IMR-90 (cell line): Measurements from ENCODE around the gene EID2B. TPM values are rescaled to one million over a fixed set of nuclear protein-coding genes. Genes with fewer than 3 reads are reported as not detected.

Experiments
- ATAC-seq: fragments of 200-7000 bp; cut with Tn5 transposase; 2 replicates; pipeline ENCODE4 v1.9.1; 2020; ENCODE audit warnings: low read depth, mild to moderate bottlenecking, moderate library complexity
- BruUV-seq: library from RNA; stranded (reverse); fragments of 400-500 nt; replicated peaks from 2 replicates; lab custom pipeline; 2021; lab: Mats Ljungman, UMichigan
- CTCF ChIA-PET: fragments of 300-600 bp; formaldehyde crosslinking; extraction: SDS; loops from one replicate; lab custom pipeline; 2021; ENCODE audit warnings: antibody characterized with exemption; lab: Yijun Ruan, JAX
- POLR2A ChIA-PET: fragments of 300-600 bp; sonication (Branson Sonifier 250); formaldehyde crosslinking; loops from one replicate; lab custom pipeline; 2022; ENCODE audit warnings: antibody characterized with exemption; ENCODE audit not compliant: unreplicated experiment; lab: Charles Lee
- DNase-seq: peaks from one replicate; pipeline ENCODE4 v3.0.0; 2013
- H2AFZ ChIP-seq: replicated peaks from 2 replicates; pipeline ENCODE3; 2013; ENCODE audit warnings: low read length, mild to moderate bottlenecking; ENCODE audit not compliant: poor library complexity
- H2AK5ac ChIP-seq: 2 replicates; pipeline ENCODE4 v1.6.1; 2013; ENCODE audit warnings: low read depth, low read length, inconsistent platforms
- H2AK9ac ChIP-seq: replicated peaks from 2 replicates; pipeline ENCODE3; 2013; ENCODE audit warnings: mild to moderate bottlenecking, low read depth, low read length, moderate library complexity; ENCODE audit not compliant: poor library complexity
- H2BK120ac ChIP-seq: 2 replicates; pipeline ENCODE4 v1.6.1; 2013; ENCODE audit warnings: low read depth, low read length, inconsistent platforms
- H2BK15ac ChIP-seq: 3 replicates; pipeline ENCODE4 v1.6.1; 2013; ENCODE audit warnings: low read depth, low read length, inconsistent platforms
- H2BK20ac ChIP-seq: 2 replicates; pipeline ENCODE4 v1.6.1; 2013; ENCODE audit warnings: low read depth, mild to moderate bottlenecking, inconsistent platforms, low read length, moderate library complexity
- H2BK5ac ChIP-seq: 2 replicates; pipeline ENCODE4 v1.6.1; 2013; ENCODE audit warnings: mild to moderate bottlenecking, low read depth, low read length, inconsistent platforms; ENCODE audit not compliant: poor library complexity, severe bottlenecking
- H3K14ac ChIP-seq: replicated peaks from 2 replicates; pipeline ENCODE4 v1.6.1; 2013; ENCODE audit warnings: low read depth, low read length, inconsistent platforms
- H3K18ac ChIP-seq: 2 replicates; pipeline ENCODE4 v1.6.1; 2013; ENCODE audit warnings: low read depth, low read length, control low read depth
- H3K23ac ChIP-seq: 2 replicates; pipeline ENCODE4 v1.6.1; 2013; ENCODE audit warnings: low read depth, low read length, inconsistent platforms
- H3K27ac ChIP-seq: 2 replicates; pipeline ENCODE4 v1.5.1; 2013; ENCODE audit warnings: mild to moderate bottlenecking, control low read depth, low read length; ENCODE audit not compliant: insufficient read depth
- H3K27me3 ChIP-seq: 2 replicates; pipeline ENCODE4 v1.6.1; 2013; ENCODE audit warnings: low read length; ENCODE audit not compliant: control insufficient read depth, insufficient read depth
- H3K36me3 ChIP-seq: 2 replicates; pipeline ENCODE4 v1.6.1; 2013; ENCODE audit warnings: low read length, mixed read lengths; ENCODE audit not compliant: control insufficient read depth, insufficient read depth
- H3K4ac ChIP-seq: 2 replicates; pipeline ENCODE4 v1.6.1; 2013; ENCODE audit warnings: low read depth, low read length, inconsistent platforms
- H3K4me1 ChIP-seq: 2 replicates; pipeline ENCODE4 v1.6.1; 2013; ENCODE audit warnings: low read length, mixed read lengths; ENCODE audit not compliant: control insufficient read depth, insufficient read depth
- H3K4me2 ChIP-seq: 2 replicates; pipeline ENCODE4 v1.6.1; 2013; ENCODE audit warnings: low read depth, mild to moderate bottlenecking, control low read depth, low read length, moderate library complexity
- H3K4me3 ChIP-seq: 2 replicates; pipeline ENCODE4 v1.5.1; 2013; ENCODE audit warnings: low read depth, mild to moderate bottlenecking, control low read depth, low read length, moderate library complexity; ENCODE audit not compliant: insufficient read depth
- H3K56ac ChIP-seq: 2 replicates; pipeline ENCODE4 v1.6.1; 2013; ENCODE audit warnings: low read length, inconsistent platforms; ENCODE audit not compliant: insufficient read depth; ENCODE audit errors: extremely low read depth
- H3K79me1 ChIP-seq, 2 experiments: 2 replicates each; pipeline ENCODE4 v1.6.1; 2013; ENCODE audit warnings: low read length in 2 of 2, inconsistent platforms in 1 of 2, low read depth in 1 of 2
- H3K9ac ChIP-seq: 2 replicates; pipeline ENCODE4 v1.6.1; 2013; ENCODE audit warnings: low read depth, low read length, control low read depth
- H3K9me1 ChIP-seq: 2 replicates; pipeline ENCODE4 v1.6.1; 2013; ENCODE audit warnings: low read length, inconsistent platforms; ENCODE audit not compliant: insufficient read depth
- H3K9me3 ChIP-seq: 2 replicates; pipeline ENCODE4 v1.6.1; 2013; ENCODE audit warnings: low read length; ENCODE audit not compliant: control insufficient read depth, insufficient read depth
- H4K20me1 ChIP-seq: 2 replicates; pipeline ENCODE4 v1.6.1; 2013; ENCODE audit warnings: low read length, inconsistent platforms; ENCODE audit not compliant: insufficient read depth
- H4K5ac ChIP-seq: 2 replicates; pipeline ENCODE4 v1.6.1; 2013; ENCODE audit warnings: mild to moderate bottlenecking, low read depth, low read length, control low read depth
- H4K8ac ChIP-seq, 2 experiments: 2 replicates each; pipeline ENCODE4 v1.6.1; 2013; ENCODE audit warnings: low read depth in 2 of 2, low read length in 2 of 2, control low read depth in 1 of 2, inconsistent platforms in 1 of 2
- H4K91ac ChIP-seq: 2 replicates; pipeline ENCODE4 v1.6.1; 2013; ENCODE audit warnings: low read depth, low read length, inconsistent platforms; ENCODE audit not compliant: insufficient read depth
- CHD1 ChIP-seq: IDR thresholded peaks from 2 replicates; pipeline ENCODE4 v1.6.1; 2012; ENCODE audit warnings: low read depth, low read length, improper control_type of control experiment
- MAZ ChIP-seq: IDR thresholded peaks from 2 replicates; pipeline ENCODE4 v1.6.1; 2012; ENCODE audit warnings: low read depth, mild to moderate bottlenecking, low read length, improper control_type of control experiment, moderate library complexity, borderline replicate concordance
- POLR2A ChIP-seq: IDR thresholded peaks from 2 replicates; pipeline ENCODE4 v1.6.1; 2012; ENCODE audit warnings: mild to moderate bottlenecking, low read depth, low read length
- SMC3 ChIP-seq: fragments of 150-350 bp; IDR thresholded peaks from 2 replicates; pipeline ENCODE4 v1.6.1; 2016; ENCODE audit warnings: low read depth, mild to moderate bottlenecking, antibody characterized with exemption, low read length, moderate library complexity
- WGBS, 2 experiments: methylation state at CpG; one replicate each; pipeline versions ENCODE4 v1.1.5 to v1.1.7; 2013; ENCODE audit warnings: missing lambda C conversion rate in 2 of 2; ENCODE audit not compliant: insufficient read length in 1 of 2; ENCODE audit errors: extremely low coverage in 2 of 2; 5-methylcytosine and 5-hydroxymethylcytosine counted together
- dilution Hi-C: fragments of 300-500 bp; cut with HindIII; formaldehyde crosslinking; loops from one replicate; pipeline ENCODE4 v1.14.3; 2018; ENCODE audit warnings: low sequenced_read_pairs; ENCODE audit not compliant: unreplicated experiment
- in situ Hi-C: fragments of 300-500 bp; cut with MboI; formaldehyde crosslinking; loops from 3 replicates; pipeline ENCODE4 v1.14.3; 2019; ENCODE audit warnings: low sequenced_read_pairs, inconsistent platforms, mixed read lengths
- intact Hi-C: fragments of 100-400 bp; cut with micrococcal nuclease; formaldehyde crosslinking; loops from 2 replicates; pipeline ENCODE4 v1.10.0; 2022
- polyA plus RNA-seq, 3 experiments: library from polyadenylated mRNA; depleted of rRNA; stranded (reverse); fragments of >200 nt; gene quantifications; 2 replicates each; pipeline ENCODE4 v1.2.3, GENCODE V29; 2012; ENCODE audit warnings: low replicate concordance in 1 of 3
- total RNA-seq: library from RNA; depleted of rRNA; stranded (reverse); fragments of >200 nt; gene quantifications from 2 replicates; pipeline ENCODE4 v1.2.3, GENCODE V29; 2012
- TF ChIP-seq, protein P1 (sequence below): fragments of 150-350 bp; IDR thresholded peaks from 2 replicates; pipeline ENCODE4 v1.6.1; 2016; ENCODE audit warnings: low read depth, mild to moderate bottlenecking, low read length, moderate library complexity, borderline replicate concordance

EID2B gene
- total and polyA plus RNA-seq, 2 of the 4 experiments (the other 2 are of a cell fraction) = 2.5 to 2.7 TPM

DNA sequence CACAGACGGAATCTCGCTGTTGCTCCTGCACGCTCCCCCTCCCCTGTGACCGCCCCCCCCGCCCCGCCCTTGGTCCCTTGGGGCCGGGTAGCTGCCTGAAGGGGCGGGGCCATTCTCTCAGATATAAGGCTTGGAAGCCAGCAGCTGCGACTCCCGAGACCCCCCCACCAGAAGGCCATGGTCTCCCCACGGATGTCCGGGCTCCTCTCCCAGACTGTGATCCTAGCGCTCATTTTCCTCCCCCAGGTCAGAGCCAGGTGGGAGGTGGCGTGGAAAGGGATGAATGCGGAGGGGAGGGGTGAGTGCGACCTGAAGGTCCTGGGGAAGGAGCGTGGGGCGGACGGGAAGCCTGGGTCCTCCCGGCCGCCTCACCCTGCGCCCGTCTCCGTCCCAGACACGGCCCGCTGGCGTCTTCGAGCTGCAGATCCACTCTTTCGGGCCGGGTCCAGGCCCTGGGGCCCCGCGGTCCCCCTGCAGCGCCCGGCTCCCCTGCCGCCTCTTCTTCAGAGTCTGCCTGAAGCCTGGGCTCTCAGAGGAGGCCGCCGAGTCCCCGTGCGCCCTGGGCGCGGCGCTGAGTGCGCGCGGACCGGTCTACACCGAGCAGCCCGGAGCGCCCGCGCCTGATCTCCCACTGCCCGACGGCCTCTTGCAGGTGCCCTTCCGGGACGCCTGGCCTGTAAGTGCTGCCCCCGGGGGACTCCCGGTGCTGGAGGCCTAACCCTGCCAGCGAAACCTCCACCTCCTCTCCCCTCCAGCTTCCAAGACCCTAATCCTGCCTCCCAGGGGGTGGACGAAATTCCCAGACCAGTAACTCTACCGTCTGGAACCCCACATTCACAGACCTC lies 33.6 kb downstream of the EID2B start, which contains the start of gene DLL3:
Gene DLL3, plus strand, starts transcription at position 150 of the 845 bp plus-strand sequence. Its CDS starts 28 bp downstream, at position 178.
- ChIA-PET POLR2A (no interaction called here), CTCF (no interaction called here)
- H3K4me2 ChIP-seq = peak within 1 kb of the TSS; percentile 89
- TF ChIP-seq POLR2A (no peak), MAZ (no peak), CHD1 (no peak), SMC3 (no peak)
- TF ChIP-seq, protein P1, sequence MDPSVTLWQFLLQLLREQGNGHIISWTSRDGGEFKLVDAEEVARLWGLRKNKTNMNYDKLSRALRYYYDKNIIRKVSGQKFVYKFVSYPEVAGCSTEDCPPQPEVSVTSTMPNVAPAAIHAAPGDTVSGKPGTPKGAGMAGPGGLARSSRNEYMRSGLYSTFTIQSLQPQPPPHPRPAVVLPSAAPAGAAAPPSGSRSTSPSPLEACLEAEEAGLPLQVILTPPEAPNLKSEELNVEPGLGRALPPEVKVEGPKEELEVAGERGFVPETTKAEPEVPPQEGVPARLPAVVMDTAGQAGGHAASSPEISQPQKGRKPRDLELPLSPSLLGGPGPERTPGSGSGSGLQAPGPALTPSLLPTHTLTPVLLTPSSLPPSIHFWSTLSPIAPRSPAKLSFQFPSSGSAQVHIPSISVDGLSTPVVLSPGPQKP = no peak
- H3K14ac ChIP-seq = no peak within 1 kb of the TSS
- H4K8ac ChIP-seq = no peak within 1 kb of the TSS; a peak in 1 of 4 replicates
- no peak within 1 kb of the TSS for H4K5ac ChIP-seq
- in situ Hi-C loops = no loop called here
- H3K4ac ChIP-seq = no peak within 1 kb of the TSS
- H3K56ac ChIP-seq = no peak within 1 kb of the TSS
- H3K27me3 ChIP-seq = peaks cover 38% of the 10 kb centered on the region
- intact Hi-C loops = loop anchor here (5.0 kb wide), 2 partner anchors 33 to 173 kb away; partner anchors contain the start of gene EID2B
- H3K18ac ChIP-seq = no peak within 1 kb of the TSS
- no peaks in the 10 kb centered on the region for H3K79me1 ChIP-seq
- 0 out of 2 replicates have a peak within 1 kb of the TSS, but pooled peaks have one; percentile 2 for H2AK5ac ChIP-seq
- no peak within 1 kb of the TSS for H3K9ac ChIP-seq
- peak within 1 kb of the TSS; percentile 71 for H2AK9ac ChIP-seq
- H2AFZ ChIP-seq = peak within 1 kb of the TSS; percentile 85
- H2BK15ac ChIP-seq = no peak within 1 kb of the TSS
- H3K9me3 ChIP-seq = no peaks in the 10 kb centered on the region
- H3K4me3 ChIP-seq = peak within 1 kb of the TSS; percentile 24; the same call in 1 of the 2 replicates
- no peaks in the 10 kb centered on the region for H4K20me1 ChIP-seq
- H3K9me1 ChIP-seq = no peaks in the 10 kb centered on the region; the same call in 1 of the 2 replicates
- no peak within 1 kb of the TSS for H2BK20ac ChIP-seq
- H3K36me3 ChIP-seq = no peaks in the 10 kb centered on the region
- no peak within 1 kb of the TSS for H2BK120ac ChIP-seq
- no peak for ATAC-seq
- H3K4me1 ChIP-seq = peaks cover 3% of the 10 kb centered on the region; the same call in 1 of the 2 replicates
- 4% methylated on average over 16 of the region's 60 CpGs; no CpG with 5 or more reads in 1 of the 2 experiments for WGBS, 2 experiments
- BruUV-seq = no TSS peak
- no peak for DNase-seq
- H3K23ac ChIP-seq = peak within 1 kb of the TSS; percentile 28; the same call in 1 of the 2 replicates
- H4K91ac ChIP-seq = no peak within 1 kb of the TSS
- no peak within 1 kb of the TSS for H2BK5ac ChIP-seq
- H3K27ac ChIP-seq = no peak within 1 kb of the TSS
- dilution Hi-C loops = no loop called here
